ENCODE data around the gene SHB. TPM values are rescaled to one million over a fixed set of nuclear protein-coding genes. Genes with fewer than 3 reads are reported as not detected.
A peak's percentile ranks its signal among the peaks of the same experiment; 100 is the strongest.

The SHB gene
- total and polyA plus RNA-seq, 2 of the 13 experiments (the other 11 are each of a cell fraction or from before 2014, with no cell fraction given) = 19.4 to 20.7 TPM

GRCh38 chr9:38009035-38009501, 60.0 kb downstream of the SHB start (continued):
- no peak for TF ChIP-seq MTA3 (CRISPR knock-in tag; IDR thresholded peaks at IDR 0.05)
- no peak for TF ChIP-seq EP300 (IDR thresholded peaks at IDR 0.05; ENCODE audit: low read depth in 2 of 2, low read length in 2 of 2)
- TF ChIP-seq EP300 (CRISPR knock-in tag; IDR thresholded peaks at IDR 0.05; ENCODE audit: borderline replicate concordance) = no peak
- TF ChIP-seq MIER2 (CRISPR knock-in tag; IDR thresholded peaks at IDR 0.05) = no peak
- TF ChIP-seq ZNF563 (CRISPR knock-in tag; IDR thresholded peaks at IDR 0.05) = no peak
- 0 out of 2 replicates have a peak, but pooled peaks have one; percentile 14 for TF ChIP-seq HDAC1 (CRISPR knock-in tag; IDR thresholded peaks at IDR 0.05)
- no peak for TF ChIP-seq JUN (CRISPR knock-in tag; IDR thresholded peaks at IDR 0.05)
- TF ChIP-seq ZNF33B (CRISPR knock-in tag; IDR thresholded peaks at IDR 0.05) = no peak
- TF ChIP-seq RFX1 (IDR thresholded peaks at IDR 0.05) = no peak
- TF ChIP-seq HOXA5 (CRISPR knock-in tag; IDR thresholded peaks at IDR 0.05) = no peak
- TF ChIP-seq DNMT3B (CRISPR knock-in tag; conservative IDR thresholded peaks at IDR 0.05) = no peak
- TF ChIP-seq ZNF230 (CRISPR knock-in tag; IDR thresholded peaks at IDR 0.05) = no peak
- no peak for TF ChIP-seq MLXIP (CRISPR knock-in tag; IDR thresholded peaks at IDR 0.05; ENCODE audit: borderline replicate concordance)
- no peak for TF ChIP-seq ZNF660 (CRISPR knock-in tag; IDR thresholded peaks at IDR 0.05; ENCODE audit: borderline replicate concordance, low read depth)
- no peak for TF ChIP-seq GMEB2 (CRISPR knock-in tag; IDR thresholded peaks at IDR 0.05; ENCODE audit: low read depth)
- TF ChIP-seq ZNF891 (CRISPR knock-in tag; IDR thresholded peaks at IDR 0.05) = peak; percentile 10; the same call in 1 of the 2 replicates
- TF ChIP-seq RARA (CRISPR knock-in tag; IDR thresholded peaks at IDR 0.05) = no peak
- TF ChIP-seq MED8 (CRISPR knock-in tag; IDR thresholded peaks at IDR 0.05; ENCODE audit: insufficient replicate concordance) = no peak
- 0 out of 2 replicates have a peak, but pooled peaks have one; percentile 6 for TF ChIP-seq ZBTB7A (CRISPR knock-in tag; IDR thresholded peaks at IDR 0.05)
- no peak for TF ChIP-seq STAT5B (CRISPR knock-in tag; IDR thresholded peaks at IDR 0.05)
- no peak for TF ChIP-seq YEATS4 (CRISPR knock-in tag; IDR thresholded peaks at IDR 0.05; ENCODE audit: borderline replicate concordance)
- 0 out of 2 replicates have a peak, but pooled peaks have one; percentile 3 for TF ChIP-seq ZSCAN9 (CRISPR knock-in tag; IDR thresholded peaks at IDR 0.05; ENCODE audit: borderline replicate concordance)
- no peak for TF ChIP-seq ZNF710 (CRISPR knock-in tag; IDR thresholded peaks at IDR 0.05; ENCODE audit: borderline replicate concordance)
- no peak for TF ChIP-seq IRF2 (CRISPR knock-in tag; IDR thresholded peaks at IDR 0.05)
- no peak for TF ChIP-seq ZBTB7B (CRISPR knock-in tag; IDR thresholded peaks at IDR 0.05)
- no peak for TF ChIP-seq AGO1 (IDR thresholded peaks at IDR 0.05; ENCODE audit: low read depth, low read length, poor library complexity, severe bottlenecking)
- TF ChIP-seq SRF (IDR thresholded peaks at IDR 0.05; ENCODE audit: low read depth, low read length) = no peak
- TF ChIP-seq NRL (CRISPR knock-in tag; IDR thresholded peaks at IDR 0.05; ENCODE audit: borderline replicate concordance) = peak; percentile 5; the same call in 1 of the 2 replicates

Measured in HepG2 (cell line).